Measurements from ENCODE around the gene FKBP1C. TPM values are rescaled to one million over a fixed set of nuclear protein-coding genes. Genes with fewer than 3 reads are reported as not detected.

The FKBP1C gene
- polyA plus RNA-seq, 3 donors, result 0.15 to 0.44 (median 0.27) TPM

DNA sequence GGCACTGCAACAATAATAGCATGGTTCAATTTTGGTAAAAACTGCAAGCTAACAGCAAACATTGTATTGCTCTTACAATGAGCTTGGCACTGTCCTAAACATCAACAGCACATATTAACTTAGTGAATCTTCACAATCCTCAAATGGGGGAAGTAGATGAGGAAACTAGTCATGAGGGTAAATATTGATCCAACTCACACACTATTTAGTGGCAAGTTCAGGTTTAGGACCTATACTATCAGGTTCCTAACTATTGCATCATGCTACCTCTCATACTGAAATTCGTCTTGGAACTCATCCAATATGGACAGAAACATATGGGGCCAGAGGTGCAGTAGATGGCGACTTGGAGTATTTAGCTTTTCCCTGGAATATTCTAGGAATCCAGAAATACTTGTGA lies 34.2 kb downstream of the FKBP1C start:
- Mint-ChIP-seq H3K27me3 (ENCODE audit: low read depth in 3 of 3) (peaks cover 0 to 2% (median 0%) of the 10 kb centered on the region in 3 donors), H3K36me3 (no peaks in the 10 kb centered on the region), H3K4me3 (no peak overlapping the region), H3K9me3 (peaks cover 0 to 3% (median 2%) of the 10 kb centered on the region in 7 donors), H3K4me1 (no peaks in the 10 kb centered on the region), H3K27ac (no peak overlapping the region)
- H3K9me3 ChIP-seq (replicated peaks in 1 of 2; ENCODE audit: control insufficient read depth in 1 of 2, insufficient read depth in 1 of 2, low read length in 2 of 2), result no peaks in the 10 kb centered on the region
- no peaks in the 10 kb centered on the region for H3K4me1 ChIP-seq (ENCODE audit: control insufficient read depth in 1 of 2, insufficient read depth in 2 of 2, low read length in 2 of 2)
- no peak overlapping the region for H3K4me2 ChIP-seq (replicated peaks; ENCODE audit: extremely low read depth, low read length, poor library complexity, severe bottlenecking)
- TF ChIP-seq, protein P1, sequence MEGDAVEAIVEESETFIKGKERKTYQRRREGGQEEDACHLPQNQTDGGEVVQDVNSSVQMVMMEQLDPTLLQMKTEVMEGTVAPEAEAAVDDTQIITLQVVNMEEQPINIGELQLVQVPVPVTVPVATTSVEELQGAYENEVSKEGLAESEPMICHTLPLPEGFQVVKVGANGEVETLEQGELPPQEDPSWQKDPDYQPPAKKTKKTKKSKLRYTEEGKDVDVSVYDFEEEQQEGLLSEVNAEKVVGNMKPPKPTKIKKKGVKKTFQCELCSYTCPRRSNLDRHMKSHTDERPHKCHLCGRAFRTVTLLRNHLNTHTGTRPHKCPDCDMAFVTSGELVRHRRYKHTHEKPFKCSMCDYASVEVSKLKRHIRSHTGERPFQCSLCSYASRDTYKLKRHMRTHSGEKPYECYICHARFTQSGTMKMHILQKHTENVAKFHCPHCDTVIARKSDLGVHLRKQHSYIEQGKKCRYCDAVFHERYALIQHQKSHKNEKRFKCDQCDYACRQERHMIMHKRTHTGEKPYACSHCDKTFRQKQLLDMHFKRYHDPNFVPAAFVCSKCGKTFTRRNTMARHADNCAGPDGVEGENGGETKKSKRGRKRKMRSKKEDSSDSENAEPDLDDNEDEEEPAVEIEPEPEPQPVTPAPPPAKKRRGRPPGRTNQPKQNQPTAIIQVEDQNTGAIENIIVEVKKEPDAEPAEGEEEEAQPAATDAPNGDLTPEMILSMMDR (IDR thresholded peaks at IDR 0.05), result no peak
- no peaks in the 10 kb centered on the region for H4K20me1 ChIP-seq (ENCODE audit: insufficient read depth, low read length)
- H3K79me2 ChIP-seq (ENCODE audit: insufficient read depth, low read length), result no peaks in the 10 kb centered on the region
- H2AFZ ChIP-seq (ENCODE audit: insufficient read depth, low read depth, low read length, poor library complexity, severe bottlenecking), result no peak overlapping the region
- intact Hi-C loops (cut with micrococcal nuclease), result no loop called here
- no peaks in the 10 kb centered on the region for H3K36me3 ChIP-seq (replicated peaks in 1 of 2; ENCODE audit: control insufficient read depth in 1 of 2, insufficient read depth in 2 of 2, low read length in 2 of 2)
- no peaks in the 10 kb centered on the region for H3K27me3 ChIP-seq (ENCODE audit: control insufficient read depth in 2 of 2, insufficient read depth in 2 of 2, low read length in 2 of 2)
- H3K4me3 ChIP-seq (replicated peaks in 1 of 3; ENCODE audit: low read depth in 2 of 3, low read length in 3 of 3), result no peak overlapping the region
- no peak overlapping the region for H3K9ac ChIP-seq (ENCODE audit: insufficient read depth, low read length, poor library complexity, severe bottlenecking)
- no CpG with 5 or more reads among the region's 2 CpGs for WGBS (ENCODE audit: insufficient coverage)
- no peak for DNase-seq
- no peak overlapping the region for H3K27ac ChIP-seq (ENCODE audit: low read depth in 1 of 2, low read length in 2 of 2)

DNA sequence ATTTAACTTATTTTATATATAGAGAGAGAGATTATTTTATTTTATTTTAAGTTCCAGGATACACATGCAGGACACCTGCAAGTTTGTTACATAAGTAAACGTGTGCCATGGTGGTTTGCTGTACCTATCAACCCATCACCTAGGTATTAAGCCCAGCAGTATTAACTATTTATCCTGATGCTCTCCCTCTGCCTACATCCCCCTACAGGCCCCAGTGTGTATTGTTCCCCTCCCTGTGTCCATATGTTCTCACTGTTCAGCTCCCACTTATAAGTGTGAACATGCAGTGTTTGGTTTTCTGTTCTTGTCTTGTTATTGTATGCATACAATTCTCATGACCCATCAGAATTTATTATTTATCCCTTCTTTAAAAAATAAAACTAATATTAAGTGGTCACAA lies 34.6 kb downstream of the FKBP1C start:
- intact Hi-C loops (cut with micrococcal nuclease), result no loop called here
- Mint-ChIP-seq H3K4me1 (no peaks in the 10 kb centered on the region), H3K9me3 (peaks cover 0 to 3% (median 2%) of the 10 kb centered on the region in 7 donors), H3K36me3 (no peaks in the 10 kb centered on the region), H3K27ac (no peak overlapping the region), H3K27me3 (ENCODE audit: low read depth in 3 of 3) (peaks cover 0 to 2% (median 0%) of the 10 kb centered on the region in 3 donors), H3K4me3 (no peak overlapping the region)
- no peaks in the 10 kb centered on the region for H3K27me3 ChIP-seq (ENCODE audit: control insufficient read depth in 2 of 2, insufficient read depth in 2 of 2, low read length in 2 of 2)
- H3K79me2 ChIP-seq (ENCODE audit: insufficient read depth, low read length), result no peaks in the 10 kb centered on the region
- H3K4me1 ChIP-seq (ENCODE audit: control insufficient read depth in 1 of 2, insufficient read depth in 2 of 2, low read length in 2 of 2), result no peaks in the 10 kb centered on the region
- H3K27ac ChIP-seq (ENCODE audit: low read depth in 1 of 2, low read length in 2 of 2), result no peak overlapping the region
- H3K9me3 ChIP-seq (replicated peaks in 1 of 2; ENCODE audit: control insufficient read depth in 1 of 2, insufficient read depth in 1 of 2, low read length in 2 of 2), result no peaks in the 10 kb centered on the region
- no peaks in the 10 kb centered on the region for H4K20me1 ChIP-seq (ENCODE audit: insufficient read depth, low read length)
- H3K4me2 ChIP-seq (replicated peaks; ENCODE audit: extremely low read depth, low read length, poor library complexity, severe bottlenecking), result no peak overlapping the region
- no peak overlapping the region for H3K9ac ChIP-seq (ENCODE audit: insufficient read depth, low read length, poor library complexity, severe bottlenecking)
- no peak overlapping the region for H2AFZ ChIP-seq (ENCODE audit: insufficient read depth, low read depth, low read length, poor library complexity, severe bottlenecking)
- H3K4me3 ChIP-seq (replicated peaks in 1 of 3; ENCODE audit: low read depth in 2 of 3, low read length in 3 of 3), result no peak overlapping the region
- H3K36me3 ChIP-seq (replicated peaks in 1 of 2; ENCODE audit: control insufficient read depth in 1 of 2, insufficient read depth in 2 of 2, low read length in 2 of 2), result no peaks in the 10 kb centered on the region
- TF ChIP-seq, protein P1 (IDR thresholded peaks at IDR 0.05), result no peak
- WGBS (ENCODE audit: insufficient coverage), result 100% methylated on average over 1 of the region's 1 CpG
- DNase-seq, result no peak

Measured in CD14-positive monocyte (primary cell).